Endodermal cell (in vitro differentiated cells): ENCODE data around the gene FGD6. TPM values are rescaled to one million over a fixed set of nuclear protein-coding genes. Genes with fewer than 3 reads are reported as not detected.

ENCODE experiments used
- DNase-seq: peaks from one replicate; pipeline ENCODE4 v3.0.0-alpha.2; 2017
- H3K27ac ChIP-seq: 2 replicates; pipeline ENCODE4 v1.5.1; 2013; ENCODE audit warnings: mild to moderate bottlenecking, low read depth, low read length, moderate library complexity
- H3K27me3 ChIP-seq: 2 replicates; pipeline ENCODE4 v1.6.1; 2013; ENCODE audit warnings: mild to moderate bottlenecking, low read length, moderate library complexity; ENCODE audit not compliant: insufficient read depth, control insufficient read depth, poor library complexity, severe bottlenecking
- H3K36me3 ChIP-seq: 2 replicates; pipeline ENCODE4 v1.7.0; 2013; ENCODE audit warnings: mild to moderate bottlenecking, low read length, moderate library complexity; ENCODE audit not compliant: control insufficient read depth, insufficient read depth
- H3K4me1 ChIP-seq: one replicate; pipeline ENCODE4 v1.7.0; 2013; ENCODE audit warnings: low read length; ENCODE audit not compliant: control insufficient read depth, insufficient read depth
- H3K4me3 ChIP-seq: 2 replicates; pipeline ENCODE4 v1.5.1; 2013; ENCODE audit warnings: mild to moderate bottlenecking, low read length, moderate library complexity
- H3K9ac ChIP-seq: 2 replicates; pipeline ENCODE4 v1.6.1; 2013; ENCODE audit warnings: mild to moderate bottlenecking, low read length, moderate library complexity; ENCODE audit not compliant: poor library complexity, severe bottlenecking; ENCODE audit errors: extremely low read depth
- H3K9me3 ChIP-seq: 2 replicates; pipeline ENCODE4 v1.6.1; 2013; ENCODE audit warnings: mild to moderate bottlenecking, low read length, moderate library complexity; ENCODE audit not compliant: control insufficient read depth
- H3K27ac Mint-ChIP-seq: 2 replicates; pipeline ENCODE4 v1.8.0; 2020; ENCODE audit warnings: mixed read lengths
- H3K27me3 Mint-ChIP-seq: 2 replicates; pipeline ENCODE4 v1.8.0; 2021; ENCODE audit warnings: mild to moderate bottlenecking, mixed read lengths; ENCODE audit not compliant: insufficient read depth
- H3K36me3 Mint-ChIP-seq: 2 replicates; pipeline ENCODE4 v1.8.0; 2020; ENCODE audit warnings: low read depth, mixed read lengths
- H3K4me1 Mint-ChIP-seq: 2 replicates; pipeline ENCODE4 v1.8.0; 2020; ENCODE audit warnings: mixed read lengths
- H3K4me3 Mint-ChIP-seq: 2 replicates; pipeline ENCODE4 v1.8.0; 2020; ENCODE audit warnings: mild to moderate bottlenecking, moderate library complexity, mixed read lengths
- H3K9me3 Mint-ChIP-seq: 2 replicates; pipeline ENCODE4 v1.8.0; 2020; ENCODE audit warnings: mild to moderate bottlenecking, mixed read lengths
- WGBS, 2 experiments: methylation state at CpG; one replicate each; pipeline versions ENCODE4 v1.1.5 to v1.1.7; 2013; ENCODE audit warnings: missing lambda C conversion rate in 2 of 2, mixed read lengths in 1 of 2; ENCODE audit not compliant: insufficient coverage in 1 of 2, insufficient read length in 1 of 2; 5-methylcytosine and 5-hydroxymethylcytosine counted together
- total RNA-seq, 2 donors: library from RNA; stranded (reverse); fragmentation: NEBNext Ultra II Directional in 1 of 2; extraction: Animal tissue kit (Norgen Biotek cat#: 25700) in 1 of 2; gene quantifications; 2 replicates in 1 of 2; 3 replicates in 1 of 2; pipeline ENCODE4 v1.2.1, GENCODE V29; 2021
- TF ChIP-seq, protein P1 (sequence below): fragments of 200-600 bp; sonication (generic); conservative IDR thresholded peaks from 2 replicates; pipeline ENCODE4 v1.5.0; 2021; ENCODE audit warnings: antibody characterized with exemption, mild to moderate bottlenecking

FGD6 gene
- total RNA-seq, 2 donors from 2014 or later: 95.3 to 124 TPM

DNA sequence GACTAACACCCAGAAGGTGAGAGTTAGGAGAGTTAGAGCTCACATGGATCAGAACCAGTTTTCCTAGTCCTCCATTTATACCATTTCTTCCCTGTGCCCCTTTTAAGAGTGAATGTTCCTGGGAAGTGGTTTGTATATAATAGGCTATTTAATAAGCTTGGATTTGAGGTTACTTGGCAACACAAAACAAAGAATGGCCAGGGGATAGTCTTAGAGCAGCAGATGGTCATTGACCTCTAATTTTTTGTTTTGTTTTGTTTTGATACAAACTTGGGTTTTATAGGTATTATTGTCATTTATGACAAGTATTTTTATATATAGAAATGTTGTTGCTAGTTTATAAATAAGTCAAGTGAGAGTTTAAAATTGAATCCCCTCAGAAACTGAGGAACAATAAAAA, 36.1 kb upstream of the FGD6 start:
- Histone ChIP-seq H3K4me1 (peaks cover 7% of the 10 kb centered on the region), H3K4me3 (no peak overlapping the region), H3K27me3 (no peaks in the 10 kb centered on the region), H3K36me3 (peaks cover 70% of the 10 kb centered on the region), H3K9me3 (no peaks in the 10 kb centered on the region), H3K27ac (no peak overlapping the region), H3K9ac (no peak overlapping the region)
- DNase-seq: no peak
- H3K4me1 Mint-ChIP-seq: peaks cover 26% of the 10 kb centered on the region
- H3K27ac Mint-ChIP-seq: no peak overlapping the region
- H3K9me3 Mint-ChIP-seq: no peaks in the 10 kb centered on the region
- H3K4me3 Mint-ChIP-seq: no peak overlapping the region
- no peaks in the 10 kb centered on the region for H3K27me3 Mint-ChIP-seq
- H3K36me3 Mint-ChIP-seq: peaks cover 66% of the 10 kb centered on the region
- TF ChIP-seq, protein P1, sequence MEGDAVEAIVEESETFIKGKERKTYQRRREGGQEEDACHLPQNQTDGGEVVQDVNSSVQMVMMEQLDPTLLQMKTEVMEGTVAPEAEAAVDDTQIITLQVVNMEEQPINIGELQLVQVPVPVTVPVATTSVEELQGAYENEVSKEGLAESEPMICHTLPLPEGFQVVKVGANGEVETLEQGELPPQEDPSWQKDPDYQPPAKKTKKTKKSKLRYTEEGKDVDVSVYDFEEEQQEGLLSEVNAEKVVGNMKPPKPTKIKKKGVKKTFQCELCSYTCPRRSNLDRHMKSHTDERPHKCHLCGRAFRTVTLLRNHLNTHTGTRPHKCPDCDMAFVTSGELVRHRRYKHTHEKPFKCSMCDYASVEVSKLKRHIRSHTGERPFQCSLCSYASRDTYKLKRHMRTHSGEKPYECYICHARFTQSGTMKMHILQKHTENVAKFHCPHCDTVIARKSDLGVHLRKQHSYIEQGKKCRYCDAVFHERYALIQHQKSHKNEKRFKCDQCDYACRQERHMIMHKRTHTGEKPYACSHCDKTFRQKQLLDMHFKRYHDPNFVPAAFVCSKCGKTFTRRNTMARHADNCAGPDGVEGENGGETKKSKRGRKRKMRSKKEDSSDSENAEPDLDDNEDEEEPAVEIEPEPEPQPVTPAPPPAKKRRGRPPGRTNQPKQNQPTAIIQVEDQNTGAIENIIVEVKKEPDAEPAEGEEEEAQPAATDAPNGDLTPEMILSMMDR: no peak

DNA sequence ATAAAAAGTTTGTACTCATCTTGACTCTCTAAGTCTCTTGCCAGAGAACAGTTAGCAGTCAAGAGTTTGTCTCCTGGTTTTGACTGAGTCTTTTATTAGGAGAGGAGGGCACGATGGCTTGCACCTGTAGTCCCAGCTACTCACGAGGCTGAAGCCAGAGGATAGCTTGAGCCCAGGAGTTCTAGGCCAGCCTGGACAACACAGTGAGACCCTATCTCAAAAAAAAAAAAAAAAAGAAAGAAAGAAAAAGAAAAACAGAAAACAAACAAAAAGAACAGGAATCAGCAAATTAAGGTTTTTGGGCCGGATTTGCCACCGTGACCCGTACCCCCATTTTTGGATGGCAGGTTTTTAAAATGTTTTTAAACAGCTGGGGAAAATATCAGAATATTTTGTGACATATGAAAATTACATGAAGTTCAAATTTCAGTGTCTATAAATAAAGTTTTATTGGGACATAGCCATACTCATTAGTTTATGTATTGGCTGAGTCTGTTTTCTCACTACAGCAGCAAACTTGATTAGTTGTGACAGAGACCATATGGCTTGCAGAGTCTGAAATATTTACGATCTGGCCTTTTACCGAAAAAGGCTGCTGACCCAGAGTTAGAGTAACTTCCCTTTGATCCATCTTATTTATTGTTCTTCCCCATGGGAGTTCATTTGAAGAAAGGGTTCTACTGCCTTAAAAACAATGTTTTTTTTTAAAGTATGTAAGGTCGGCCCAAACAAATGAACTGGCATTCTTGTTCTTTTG, 31.5 kb upstream of the FGD6 start:
- Histone ChIP-seq H3K9me3 (no peaks in the 10 kb centered on the region), H3K27me3 (no peaks in the 10 kb centered on the region), H3K4me3 (no peak overlapping the region), H3K36me3 (peaks cover 61% of the 10 kb centered on the region), H3K9ac (no peak overlapping the region), H3K27ac (no peak overlapping the region), H3K4me1 (peaks cover 3% of the 10 kb centered on the region)
- DNase-seq: no peak
- H3K27ac Mint-ChIP-seq: no peak overlapping the region
- peaks cover 47% of the 10 kb centered on the region for H3K36me3 Mint-ChIP-seq
- no peak overlapping the region for H3K4me3 Mint-ChIP-seq
- no peaks in the 10 kb centered on the region for H3K27me3 Mint-ChIP-seq
- no peaks in the 10 kb centered on the region for H3K9me3 Mint-ChIP-seq
- H3K4me1 Mint-ChIP-seq: peaks cover 11% of the 10 kb centered on the region
- TF ChIP-seq, protein P1: no peak
- WGBS, 2 experiments: 78 to 84% methylated on average over 6 to 8 of the region's 8 CpGs

- peaks cover 11% of the 10 kb centered on the region for H3K4me1 Mint-ChIP-seq
- Histone ChIP-seq H3K9me3 (no peaks in the 10 kb centered on the region), H3K4me1 (peaks cover 3% of the 10 kb centered on the region), H3K27ac (no peak overlapping the region), H3K36me3 (peaks cover 61% of the 10 kb centered on the region), H3K4me3 (no peak overlapping the region), H3K9ac (no peak overlapping the region), H3K27me3 (no peaks in the 10 kb centered on the region)
- no peak overlapping the region for H3K4me3 Mint-ChIP-seq
- TF ChIP-seq, protein P1: no peak
- peaks cover 46% of the 10 kb centered on the region for H3K36me3 Mint-ChIP-seq
- H3K27ac Mint-ChIP-seq: no peak overlapping the region
- WGBS, 2 experiments: no CpG with 5 or more reads among the region's 1 CpG
- no peaks in the 10 kb centered on the region for H3K9me3 Mint-ChIP-seq
- no peaks in the 10 kb centered on the region for H3K27me3 Mint-ChIP-seq
- no peak for DNase-seq
Measured at GRCh38 chr12:95248095-95248494, 30.8 kb upstream of the FGD6 start.
